Gastroesophageal sphincter (tissue), 3 donors: ENCODE results near the gene TSPO2.

ENCODE experiments used
- POLR2A ChIP-seq, 2 donors: fragments of 450-650 bp; IDR thresholded peaks; one replicate each; pipeline ENCODE4 v1.6.1; 2017; ENCODE audit warnings: antibody characterized with exemption in 2 of 2, mild to moderate bottlenecking in 2 of 2, moderate library complexity in 1 of 2
- TF ChIP-seq, protein P1 (sequence below), 4 experiments: fragments of 200-600 bp in 2 of 4; fragments of 450-650 bp in 2 of 4; sonication (generic) in 1 of 4; IDR thresholded peaks; one replicate each; pipeline ENCODE4 v1.5.1; 2017 to 2019; ENCODE audit warnings: antibody characterized with exemption in 4 of 4, mild to moderate bottlenecking in 2 of 4, moderate library complexity in 2 of 4

GRCh38 chr6:41014780-41015179, 27.5 kb upstream of the TSPO2 start:
- TF ChIP-seq POLR2A (IDR thresholded peaks at IDR 0.05) = no peak
- TF ChIP-seq, protein P1, sequence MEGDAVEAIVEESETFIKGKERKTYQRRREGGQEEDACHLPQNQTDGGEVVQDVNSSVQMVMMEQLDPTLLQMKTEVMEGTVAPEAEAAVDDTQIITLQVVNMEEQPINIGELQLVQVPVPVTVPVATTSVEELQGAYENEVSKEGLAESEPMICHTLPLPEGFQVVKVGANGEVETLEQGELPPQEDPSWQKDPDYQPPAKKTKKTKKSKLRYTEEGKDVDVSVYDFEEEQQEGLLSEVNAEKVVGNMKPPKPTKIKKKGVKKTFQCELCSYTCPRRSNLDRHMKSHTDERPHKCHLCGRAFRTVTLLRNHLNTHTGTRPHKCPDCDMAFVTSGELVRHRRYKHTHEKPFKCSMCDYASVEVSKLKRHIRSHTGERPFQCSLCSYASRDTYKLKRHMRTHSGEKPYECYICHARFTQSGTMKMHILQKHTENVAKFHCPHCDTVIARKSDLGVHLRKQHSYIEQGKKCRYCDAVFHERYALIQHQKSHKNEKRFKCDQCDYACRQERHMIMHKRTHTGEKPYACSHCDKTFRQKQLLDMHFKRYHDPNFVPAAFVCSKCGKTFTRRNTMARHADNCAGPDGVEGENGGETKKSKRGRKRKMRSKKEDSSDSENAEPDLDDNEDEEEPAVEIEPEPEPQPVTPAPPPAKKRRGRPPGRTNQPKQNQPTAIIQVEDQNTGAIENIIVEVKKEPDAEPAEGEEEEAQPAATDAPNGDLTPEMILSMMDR (IDR thresholded peaks at IDR 0.05) = no peak
